Measurements from ENCODE around the gene PDE11A. TPM values are rescaled to one million over a fixed set of nuclear protein-coding genes. Genes with fewer than 3 reads are reported as not detected.

Gene PDE11A
- total and polyA plus RNA-seq, 2 of the 8 experiments (the other 6 are each of a cell fraction or from before 2014, with no cell fraction given), result 0.19 to 0.23 TPM

- H4K91ac ChIP-seq (replicated peaks; ENCODE audit: insufficient read length, low read length), result no peak overlapping the region
- no peak for FAIRE-seq
Measured at GRCh38 chr2:177869209-177869608, 203.4 kb downstream of the PDE11A start.

More at GRCh38 chr2:177869209-177869608, 203.4 kb downstream of the PDE11A start:
- no peak for TF ChIP-seq CEBPB (IDR thresholded peaks at IDR 0.05; ENCODE audit: low read depth, low read length)
- no peak for TF ChIP-seq CREB1 (IDR thresholded peaks at IDR 0.05)
- no peak for TF ChIP-seq CTBP2 (IDR thresholded peaks at IDR 0.05; ENCODE audit: borderline replicate concordance, insufficient read depth, insufficient read length, low read length)
- no peak for TF ChIP-seq ASH2L (IDR thresholded peaks at IDR 0.05; ENCODE audit: low read length)
- TF ChIP-seq EP300 (IDR thresholded peaks at IDR 0.05; ENCODE audit: borderline replicate concordance in 1 of 2, low read depth in 2 of 2, low read length in 2 of 2), result no peak
- TF ChIP-seq, protein P1, sequence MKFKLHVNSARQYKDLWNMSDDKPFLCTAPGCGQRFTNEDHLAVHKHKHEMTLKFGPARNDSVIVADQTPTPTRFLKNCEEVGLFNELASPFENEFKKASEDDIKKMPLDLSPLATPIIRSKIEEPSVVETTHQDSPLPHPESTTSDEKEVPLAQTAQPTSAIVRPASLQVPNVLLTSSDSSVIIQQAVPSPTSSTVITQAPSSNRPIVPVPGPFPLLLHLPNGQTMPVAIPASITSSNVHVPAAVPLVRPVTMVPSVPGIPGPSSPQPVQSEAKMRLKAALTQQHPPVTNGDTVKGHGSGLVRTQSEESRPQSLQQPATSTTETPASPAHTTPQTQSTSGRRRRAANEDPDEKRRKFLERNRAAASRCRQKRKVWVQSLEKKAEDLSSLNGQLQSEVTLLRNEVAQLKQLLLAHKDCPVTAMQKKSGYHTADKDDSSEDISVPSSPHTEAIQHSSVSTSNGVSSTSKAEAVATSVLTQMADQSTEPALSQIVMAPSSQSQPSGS (IDR thresholded peaks at IDR 0.05; ENCODE audit: low read length), result no peak
- no peak for TF ChIP-seq SP2 (IDR thresholded peaks at IDR 0.05; ENCODE audit: low read length)
- no peak for TF ChIP-seq TEAD4 (IDR thresholded peaks at IDR 0.05; ENCODE audit: low read depth, low read length)
- no peak for TF ChIP-seq RAD21 (IDR thresholded peaks at IDR 0.05 in 1 of 2, conservative IDR thresholded peaks at IDR 0.05 in 1 of 2; ENCODE audit: low read depth in 2 of 2, low read length in 2 of 2)
- TF ChIP-seq POU5F1 (IDR thresholded peaks at IDR 0.05; ENCODE audit: low read depth, low read length), result no peak
- no peak overlapping the region for H3K27ac ChIP-seq (ENCODE audit: low read depth, low read length)
- H2BK120ac ChIP-seq (replicated peaks; ENCODE audit: low read depth, low read length), result no peak overlapping the region
- ChIA-PET CTCF (ENCODE audit: partially characterized antibody) (no interaction called here), POLR2A (ENCODE audit: partially characterized antibody) (no interaction called here)
- no peaks in the 10 kb centered on the region for H3K27me3 ChIP-seq (replicated peaks in 1 of 4; ENCODE audit: control insufficient read depth in 3 of 4, extremely low read depth in 1 of 4, insufficient read depth in 3 of 4, low read length in 3 of 4)
- no peak overlapping the region for H2BK15ac ChIP-seq (ENCODE audit: low read length)
- no peak overlapping the region for H3K18ac ChIP-seq (ENCODE audit: extremely low read depth, low read length)
- H3K9me3 ChIP-seq (ENCODE audit: insufficient read depth in 2 of 2, low read depth in 1 of 2, low read length in 1 of 2), result no peaks in the 10 kb centered on the region
- H3K14ac ChIP-seq (ENCODE audit: insufficient read length), result no peak overlapping the region
- no peaks in the 10 kb centered on the region for H3K79me1 ChIP-seq (ENCODE audit: low read depth, low read length)
- DNase-seq (ENCODE audit: low read depth in 1 of 2, low spot score in 2 of 2), result no peak
- WGBS, 2 experiments (ENCODE audit: extremely low coverage in 1 of 2, insufficient coverage in 1 of 2, insufficient read length in 1 of 2, insufficient replicate concordance in 2 of 2, low coverage in 1 of 2, low lambda C conversion rate in 2 of 2, missing lambda C conversion rate in 1 of 2), result 81% methylated on average over 3 of the region's 3 CpGs; no CpG with 5 or more reads in 1 of the 2 experiments
- no peak overlapping the region for H3K4me3 ChIP-seq (ENCODE audit: extremely low read depth in 1 of 4, insufficient read depth in 2 of 4, low read depth in 3 of 4, low read length in 4 of 4)
- H2BK12ac ChIP-seq (ENCODE audit: low read depth, low read length), result no peak overlapping the region
- H3K79me2 ChIP-seq (ENCODE audit: control insufficient read depth in 1 of 2, insufficient read depth in 2 of 2, low read length in 2 of 2), result no peaks in the 10 kb centered on the region
- no peak overlapping the region for H4K8ac ChIP-seq (ENCODE audit: extremely low read depth, insufficient read depth, low read length)
- no peak overlapping the region for H3K4ac ChIP-seq (replicated peaks; ENCODE audit: insufficient read length, low read depth, low read length)
- H2AFZ ChIP-seq (ENCODE audit: low read length), result no peak overlapping the region
- no peak overlapping the region for H3K4me2 ChIP-seq (ENCODE audit: insufficient read depth in 1 of 2, low read depth in 2 of 2, low read length in 2 of 2)
- no peaks in the 10 kb centered on the region for H3K36me3 ChIP-seq (ENCODE audit: control insufficient read depth in 2 of 4, insufficient read depth in 4 of 4, low read length in 3 of 4)
- no peaks in the 10 kb centered on the region for H3K23me2 ChIP-seq (ENCODE audit: low read depth, low read length)
- no peak overlapping the region for H3K9ac ChIP-seq (replicated peaks in 1 of 4; ENCODE audit: extremely low read depth in 1 of 4, low read depth in 3 of 4, low read length in 3 of 4)
- no peak overlapping the region for H4K5ac ChIP-seq (ENCODE audit: insufficient read length, low read depth, low read length)
- no peak overlapping the region for H2BK5ac ChIP-seq (ENCODE audit: low read depth, low read length)
- H4K20me1 ChIP-seq (replicated peaks in 1 of 2; ENCODE audit: control insufficient read depth in 1 of 2, insufficient read depth in 2 of 2, low read length in 2 of 2), result no peaks in the 10 kb centered on the region
- no peak overlapping the region for H2AK5ac ChIP-seq (ENCODE audit: low read depth, low read length)
- H2BK20ac ChIP-seq (ENCODE audit: low read length), result no peak overlapping the region
- no peaks in the 10 kb centered on the region for H3K4me1 ChIP-seq (replicated peaks in 1 of 4; ENCODE audit: control insufficient read depth in 3 of 4, insufficient read depth in 4 of 4, low read length in 3 of 4)
- H3K56ac ChIP-seq (replicated peaks; ENCODE audit: insufficient read length, low read depth, low read length), result no peak overlapping the region
- H3K23ac ChIP-seq (ENCODE audit: insufficient read length), result no peak overlapping the region

Data from H1 (cell line).